PC-3 (cell line): Measurements from ENCODE around the gene OR5D18. TPM values are rescaled to one million over a fixed set of nuclear protein-coding genes. Genes with fewer than 3 reads are reported as not detected.
"Not testable (repeated sequence)": the region's sequence is repeated elsewhere in the genome, so short reads cannot be mapped to it uniquely, and the experiment has no call there.

Source experiments
- ATAC-seq: fragments of 200-7000 bp; cut with Tn5 transposase; 2 replicates; pipeline ENCODE4 v1.9.1; 2020; ENCODE audit warnings: mild to moderate bottlenecking, moderate library complexity
- BruUV-seq: library from RNA; stranded (reverse); fragments of 400-500 nt; replicated peaks from 2 replicates; lab custom pipeline; 2021; lab: Mats Ljungman, UMichigan
- CTCF ChIA-PET: fragments of 300-600 bp; sonication (Branson Sonifier 250); formaldehyde crosslinking; loops from one replicate; lab custom pipeline; 2022; ENCODE audit warnings: antibody characterized with exemption; lab: Charles Lee
- POLR2A ChIA-PET: fragments of 300-600 bp; sonication (Branson Sonifier 250); formaldehyde crosslinking; loops from one replicate; lab custom pipeline; 2022; ENCODE audit warnings: antibody characterized with exemption; ENCODE audit not compliant: unreplicated experiment; lab: Charles Lee
- DNase-seq: peaks from one replicate; pipeline ENCODE4 v3.0.0-alpha.2; 2015
- H2AFZ ChIP-seq: fragments of 300-600 bp; sonication (generic); 2 replicates; pipeline ENCODE4 v1.6.0; 2016; ENCODE audit warnings: antibody characterized with exemption, low read length
- H3F3A ChIP-seq: fragments of 300-600 bp; sonication (generic); one replicate; pipeline ENCODE4 v1.6.0; 2017; ENCODE audit warnings: antibody characterized with exemption, low read length, control low read depth, mild to moderate bottlenecking; ENCODE audit not compliant: unreplicated experiment
- H3K27ac ChIP-seq: fragments of 300-600 bp; sonication (generic); 2 replicates; pipeline ENCODE4 v1.5.1; 2016; ENCODE audit warnings: mild to moderate bottlenecking, low read length
- H3K27me3 ChIP-seq: fragments of 300-600 bp; sonication (generic); 2 replicates; pipeline ENCODE4 v1.6.1; 2016; ENCODE audit warnings: low read length, mixed read lengths
- H3K36me3 ChIP-seq: fragments of 300-600 bp; sonication (generic); 2 replicates; pipeline ENCODE4 v1.6.1; 2016; ENCODE audit warnings: low read depth, mixed run types, low read length, mixed read lengths
- H3K4me1 ChIP-seq: fragments of 300-600 bp; sonication (generic); 2 replicates; pipeline ENCODE4 v1.5.1; 2016; ENCODE audit warnings: low read length; ENCODE audit not compliant: insufficient read depth
- H3K4me2 ChIP-seq: fragments of 300-600 bp; sonication (generic); 2 replicates; pipeline ENCODE4 v1.6.0; 2016; ENCODE audit warnings: low read length
- H3K4me3 ChIP-seq: fragments of 300-600 bp; sonication (generic); 2 replicates; pipeline ENCODE4 v1.5.1; 2016; ENCODE audit warnings: mild to moderate bottlenecking, low read length, mixed read lengths
- H3K79me2 ChIP-seq: fragments of 300-600 bp; sonication (generic); 2 replicates; pipeline ENCODE4 v1.6.1; 2017; ENCODE audit warnings: low read length, mixed read lengths
- H3K9ac ChIP-seq: fragments of 300-600 bp; sonication (generic); 2 replicates; pipeline ENCODE4 v1.6.0; 2016; ENCODE audit warnings: mild to moderate bottlenecking, low read length
- H3K9me2 ChIP-seq: fragments of 300-600 bp; sonication (generic); replicated peaks from 2 replicates; pipeline ENCODE4 v1.6.1; 2016; ENCODE audit warnings: mixed run types, low read length, mixed read lengths
- H3K9me3 ChIP-seq: fragments of 300-600 bp; sonication (generic); 2 replicates; pipeline ENCODE4 v1.6.1; 2016; ENCODE audit warnings: low read length, mixed read lengths
- H4K20me1 ChIP-seq: fragments of 300-600 bp; sonication (generic); 2 replicates; pipeline ENCODE4 v1.6.1; 2016; ENCODE audit warnings: low read length, mixed read lengths
- EZH2 ChIP-seq: fragments of 300-600 bp; sonication (generic); IDR thresholded peaks from one replicate; pipeline ENCODE4 v1.6.1; 2017; ENCODE audit warnings: antibody characterized with exemption, mild to moderate bottlenecking, low read length; ENCODE audit not compliant: unreplicated experiment
- EZH2phosphoT487 ChIP-seq: fragments of 300-600 bp; sonication (generic); IDR thresholded peaks from 2 replicates; pipeline ENCODE4 v1.6.1; 2018; ENCODE audit warnings: mild to moderate bottlenecking, antibody characterized with exemption, low read length, borderline replicate concordance
- intact Hi-C: fragments of 100-400 bp; cut with micrococcal nuclease; formaldehyde crosslinking; loops from 2 replicates; pipeline ENCODE4 v1.9.0; 2023
- total RNA-seq: library from RNA; depleted of rRNA; stranded (reverse); fragments of >200 nt; gene quantifications from 2 replicates; pipeline ENCODE4 v1.2.3, GENCODE V29; 2014; rRNA removed
- TF ChIP-seq, protein P1 (sequence below): fragments of 300-600 bp; sonication (generic); conservative IDR thresholded peaks from 2 replicates; pipeline ENCODE4 v1.5.1; 2017; ENCODE audit warnings: antibody characterized with exemption, low read depth, mild to moderate bottlenecking, low read length

Gene OR5D18
- total RNA-seq, 1 experiment from 2014 or later, result not detected

DNA sequence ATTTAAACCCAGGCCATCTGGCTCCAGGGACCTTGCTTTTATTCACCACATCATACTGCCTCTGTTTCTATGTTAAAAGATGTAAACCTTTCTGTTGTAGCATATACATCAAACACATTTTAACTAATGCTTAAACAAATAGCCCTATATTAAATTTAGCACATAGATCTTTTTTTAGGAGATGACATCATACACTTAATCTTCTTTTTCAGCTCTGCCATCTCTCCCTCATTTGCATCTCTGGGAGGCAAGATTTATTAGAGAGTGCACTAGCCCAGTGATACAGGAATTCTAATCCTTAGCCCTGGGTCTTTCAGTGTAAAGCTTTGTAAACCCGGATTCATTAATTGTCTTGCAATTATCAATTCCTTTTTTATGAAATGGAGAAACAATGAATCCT, 32.7 kb downstream of the OR5D18 start:
- CTCF ChIA-PET, result no interaction called here
- Histone ChIP-seq H3K9me3 (0 out of 2 replicates have a peak, but pooled peaks cover 3% of the 10 kb centered on the region), H3K4me1 (no peaks in the 10 kb centered on the region), H3K27ac (no peak overlapping the region), H3F3A (no peaks in the 10 kb centered on the region), H3K36me3 (no peaks in the 10 kb centered on the region), H3K79me2 (no peaks in the 10 kb centered on the region), H3K9ac (no peak overlapping the region), H3K9me2 (no peaks in the 10 kb centered on the region), H2AFZ (no peak overlapping the region), H4K20me1 (no peaks in the 10 kb centered on the region), H3K4me2 (no peak overlapping the region), H3K27me3 (0 out of 2 replicates have a peak, but pooled peaks cover 3% of the 10 kb centered on the region), H3K4me3 (no peak overlapping the region)
- BruUV-seq, result no TSS peak
- DNase-seq, result no peak
- no peak for ATAC-seq
- TF ChIP-seq EZH2phosphoT487 (no peak), EZH2 (no peak)
- TF ChIP-seq, protein P1, sequence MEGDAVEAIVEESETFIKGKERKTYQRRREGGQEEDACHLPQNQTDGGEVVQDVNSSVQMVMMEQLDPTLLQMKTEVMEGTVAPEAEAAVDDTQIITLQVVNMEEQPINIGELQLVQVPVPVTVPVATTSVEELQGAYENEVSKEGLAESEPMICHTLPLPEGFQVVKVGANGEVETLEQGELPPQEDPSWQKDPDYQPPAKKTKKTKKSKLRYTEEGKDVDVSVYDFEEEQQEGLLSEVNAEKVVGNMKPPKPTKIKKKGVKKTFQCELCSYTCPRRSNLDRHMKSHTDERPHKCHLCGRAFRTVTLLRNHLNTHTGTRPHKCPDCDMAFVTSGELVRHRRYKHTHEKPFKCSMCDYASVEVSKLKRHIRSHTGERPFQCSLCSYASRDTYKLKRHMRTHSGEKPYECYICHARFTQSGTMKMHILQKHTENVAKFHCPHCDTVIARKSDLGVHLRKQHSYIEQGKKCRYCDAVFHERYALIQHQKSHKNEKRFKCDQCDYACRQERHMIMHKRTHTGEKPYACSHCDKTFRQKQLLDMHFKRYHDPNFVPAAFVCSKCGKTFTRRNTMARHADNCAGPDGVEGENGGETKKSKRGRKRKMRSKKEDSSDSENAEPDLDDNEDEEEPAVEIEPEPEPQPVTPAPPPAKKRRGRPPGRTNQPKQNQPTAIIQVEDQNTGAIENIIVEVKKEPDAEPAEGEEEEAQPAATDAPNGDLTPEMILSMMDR, result no peak
- intact Hi-C loops, result no loop called here
- POLR2A ChIA-PET, result no interaction called here

DNA sequence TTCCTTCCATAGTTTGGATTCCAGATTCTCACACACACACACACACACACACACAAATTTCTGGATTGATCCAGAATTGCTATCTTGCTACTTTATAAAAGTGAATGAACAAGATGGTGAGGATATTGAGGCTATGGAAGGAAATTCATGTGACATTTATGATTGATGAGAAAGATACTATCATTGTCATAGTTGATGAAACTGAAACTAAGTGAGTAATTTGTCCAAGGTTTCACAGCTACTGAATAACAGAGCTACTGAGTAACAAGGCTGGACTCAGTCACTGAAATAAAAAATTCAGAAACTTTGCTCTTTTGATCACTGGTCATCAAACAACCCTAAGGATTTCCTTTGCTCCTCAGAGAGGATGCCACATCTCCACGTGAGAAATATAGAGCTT, 35.3 kb downstream of the OR5D18 start:
- no TSS peak for BruUV-seq
- POLR2A ChIA-PET, result no interaction called here

DNA sequence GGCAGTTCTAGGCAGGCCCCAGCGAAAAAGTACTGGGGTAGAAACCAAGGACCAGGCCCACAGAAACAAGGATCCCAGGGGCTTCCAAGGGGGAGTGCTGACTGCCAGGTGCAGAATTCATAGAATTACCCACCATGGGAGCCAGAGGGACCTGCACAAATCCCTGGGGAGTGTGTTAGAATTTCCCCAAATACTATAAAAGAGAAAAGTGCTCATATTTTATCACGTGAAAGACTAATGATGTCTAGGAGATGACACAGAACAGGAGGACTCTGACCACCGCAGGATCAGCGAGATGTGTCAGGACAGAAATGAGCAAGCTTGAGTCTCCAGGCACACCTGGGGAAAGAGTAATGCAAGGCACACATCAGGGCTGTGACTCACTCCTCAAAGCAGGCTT, 47.9 kb downstream of the OR5D18 start:
- CTCF ChIA-PET, intact Hi-C loops: not testable (repeated sequence)

More for the DNA sequence above, 35.3 kb downstream of the OR5D18 start:
- 0 out of 2 replicates have a peak, but pooled peaks cover 3% of the 10 kb centered on the region for H3K9me3 ChIP-seq
- ATAC-seq, result no peak
- H3K36me3 ChIP-seq, result no peaks in the 10 kb centered on the region
- H4K20me1 ChIP-seq, result no peaks in the 10 kb centered on the region
- H3K4me3 ChIP-seq, result no peak overlapping the region
- no peak overlapping the region for H3K4me2 ChIP-seq
- intact Hi-C loops, result no loop called here
- no peak for DNase-seq
- H3K79me2 ChIP-seq, result no peaks in the 10 kb centered on the region
- no peaks in the 10 kb centered on the region for H3F3A ChIP-seq
- no peak overlapping the region for H2AFZ ChIP-seq
- no peak overlapping the region for H3K9ac ChIP-seq
- TF ChIP-seq, protein P1, result no peak
- TF ChIP-seq EZH2, result no peak
- CTCF ChIA-PET, result no interaction called here
- H3K4me1 ChIP-seq, result no peaks in the 10 kb centered on the region
- H3K9me2 ChIP-seq, result no peaks in the 10 kb centered on the region
- no peak overlapping the region for H3K27ac ChIP-seq
- 0 out of 2 replicates have a peak, but pooled peaks cover 5% of the 10 kb centered on the region for H3K27me3 ChIP-seq

More for the DNA sequence above, 47.9 kb downstream of the OR5D18 start:
- H3K4me1 ChIP-seq, H2AFZ ChIP-seq, H3K4me2 ChIP-seq, H3K27ac ChIP-seq, H3K79me2 ChIP-seq, H3K27me3 ChIP-seq, BruUV-seq, H3K9ac ChIP-seq, H3K4me3 ChIP-seq, DNase-seq, POLR2A ChIA-PET, H3F3A ChIP-seq, H4K20me1 ChIP-seq, H3K9me3 ChIP-seq, H3K36me3 ChIP-seq, H3K9me2 ChIP-seq, ATAC-seq: not testable (repeated sequence)

Other genes starting within 250 kb of the OR5D18 start
- gene OR4C16, start 247.5 kb upstream of the OR5D18 start, total RNA-seq, result not detected in 2 replicates
- gene OR4C11, start 212.0 kb upstream of the OR5D18 start, total RNA-seq, result not detected in 2 replicates
- not detected in 2 replicates for gene OR4P4, start 184.5 kb upstream of the OR5D18 start, total RNA-seq
- gene OR4S2, start 171.3 kb upstream of the OR5D18 start, total RNA-seq, result not detected in 2 replicates
- gene OR4C6, start 157.4 kb upstream of the OR5D18 start, total RNA-seq, result not detected in 2 replicates
- gene OR5D13, start 46.2 kb upstream of the OR5D18 start, total RNA-seq, result not detected in 2 replicates
- gene OR5D14, start 24.1 kb upstream of the OR5D18 start, total RNA-seq, result not detected in 2 replicates
- not detected in 2 replicates for gene OR5L1, start 8.3 kb upstream of the OR5D18 start, total RNA-seq
- not detected in 2 replicates for gene OR5L2, start 7.6 kb downstream of the OR5D18 start, total RNA-seq
- gene OR5D16, start 19.1 kb downstream of the OR5D18 start, total RNA-seq, result not detected in 2 replicates
- not detected in 2 replicates for gene TRIM51, start 63.7 kb downstream of the OR5D18 start, total RNA-seq
- gene OR5W2, start 95.0 kb downstream of the OR5D18 start, total RNA-seq, result not detected in 2 replicates
- not detected in 2 replicates for gene OR5I1, start 116.8 kb downstream of the OR5D18 start, total RNA-seq
- not detected in 2 replicates for gene OR10AG1, start 150.3 kb downstream of the OR5D18 start, total RNA-seq
- not detected in 2 replicates for gene OR5F1, start 175.0 kb downstream of the OR5D18 start, total RNA-seq
- not detected in 2 replicates for gene OR5AS1, start 208.0 kb downstream of the OR5D18 start, total RNA-seq